Heart left ventricle (tissue), 16 donors: ENCODE data around the gene DEUP1. TPM values are rescaled to one million over a fixed set of nuclear protein-coding genes. Genes with fewer than 3 reads are reported as not detected.

ENCODE experiments used
- ATAC-seq, 4 donors: fragments of 200-7000 bp; cut with Tn5 transposase; one replicate each; pipeline ENCODE4 v1.9.1; 2020 to 2022; ENCODE audit warnings: moderate library complexity in 4 of 4, mild to moderate bottlenecking in 3 of 4, moderate number of reproducible peaks in 1 of 4
- DNase-seq, 5 donors: peaks; one replicate each; pipeline ENCODE4 v3.0.0-alpha.2; 2020
- H3K27ac ChIP-seq, 12 donors: fragments of 200-600 bp; sonication (generic) in 4 of 12; one replicate each; pipeline versions ENCODE4 v1.5.0 to v1.8.0; 2016 to 2022; ENCODE audit warnings: mild to moderate bottlenecking in 2 of 12
- H3K27me3 ChIP-seq, 9 donors: fragments of 200-600 bp; sonication (generic) in 2 of 9; one replicate each; pipeline versions ENCODE4 v1.5.1 to v1.8.0; 2016 to 2022; ENCODE audit warnings: mild to moderate bottlenecking in 3 of 9
- H3K36me3 ChIP-seq, 9 donors: fragments of 200-600 bp; sonication (generic) in 2 of 9; one replicate each; pipeline versions ENCODE4 v1.5.0 to v1.8.0; 2018 to 2022; ENCODE audit warnings: mild to moderate bottlenecking in 2 of 9
- H3K4me1 ChIP-seq, 12 donors: fragments of 200-600 bp; sonication (generic) in 4 of 12; one replicate each; pipeline versions ENCODE4 v1.5.0 to v1.8.0; 2016 to 2022; ENCODE audit warnings: mild to moderate bottlenecking in 3 of 12
- H3K4me3 ChIP-seq, 12 donors: fragments of 200-600 bp; sonication (generic) in 4 of 12; one replicate each; pipeline versions ENCODE4 v1.5.0 to v1.8.0; 2017 to 2022; ENCODE audit warnings: mild to moderate bottlenecking in 9 of 12, moderate library complexity in 4 of 12
- H3K9me3 ChIP-seq, 12 donors: fragments of 200-600 bp; sonication (generic) in 4 of 12; one replicate each; pipeline versions ENCODE4 v1.5.0 to v1.8.0; 2016 to 2022; ENCODE audit warnings: mild to moderate bottlenecking in 1 of 12
- POLR2A ChIP-seq, 2 donors: fragments of 450-650 bp; IDR thresholded peaks; one replicate each; pipeline ENCODE4 v1.6.1; 2017; ENCODE audit warnings: antibody characterized with exemption in 2 of 2, mild to moderate bottlenecking in 2 of 2, moderate library complexity in 2 of 2
- WGBS, 4 donors: extraction: QIAGEN DNeasy Blood & Tissue Kit in 2 of 4; methylation state at CpG; one replicate each; pipeline versions ENCODE4 v1.1.5 to v1.1.7; 2013 to 2018; 5-methylcytosine and 5-hydroxymethylcytosine counted together
- intact Hi-C, 10 donors: fragments of 100-400 bp; cut with DNase I; formaldehyde crosslinking; loops; one replicate each; pipeline versions ENCODE4 v1.11.1 to v1.14.2; 2022
- polyA plus RNA-seq, 2 donors: library from polyadenylated mRNA; stranded (reverse); fragments of 200-250 nt; gene quantifications; one replicate each; pipeline ENCODE4 v1.2.3, GENCODE V29; 2013
- total RNA-seq, 9 donors: library from RNA; depleted of rRNA in 2 of 9; stranded (reverse); fragments of >200 nt in 2 of 9; fragmentation: NEBNext Ultra II Directional in 3 of 9; extraction: Animal tissue kit (Norgen Biotek cat#: 25700) in 3 of 9; gene quantifications; one replicate each; pipeline versions ENCODE4 v1.1.0 to v1.2.4, GENCODE V29; 2016 to 2023
- TF ChIP-seq, protein P1 (sequence below), 12 donors: fragments of 200-600 bp; sonication (generic) in 4 of 12; IDR thresholded peaks; one replicate each; pipeline versions ENCODE4 v1.5.0 to v1.8.0; 2018 to 2022; ENCODE audit warnings: antibody characterized with exemption in 12 of 12, mild to moderate bottlenecking in 5 of 12
- donor health status: ischemic (EF 13 %, LVEDD 7.1; RV severe dilation, severe dysfunction).
- donor health status: healthy with polysubstance abuse.
- donor health status: DM: no; HTN: yes; CAD: no.
- donor health status: DM: no; HTN: no; CAD: no.
- donor health status: ischemic (EF 25% LVEDD 6.9; RV normal size, moderate dysfunction).
- donor health status: ischemic (EF 25% LVEDD 5.7; RV mildly dilated, moderate dysfunction).
- donor health status: healthy.
- donor health status: DM: yes; HTN: yes; CAD: no.
- donor health status: ischemic (EF 35%, LVEDD 5.7; RV mildly dilated, moderate dysfunction).
- donor health status: nonischemic (EF 11% LVEDD 7.7; RV severe dilation, severe dysfunction).
- donor health status: DM: yes; HTN: yes; CAD: no.
- donor health status: PGD.
- donor health status: ischemic (EF 29% LVEDD 5.4; RV normal size, mild dysfunction).
- donor health status: nonischemic (EF 23%, LVEDD 6.1; RV moderate dilation, normal function).

Gene DEUP1
- total and polyA plus RNA-seq, 11 donors, result not detected

DNA sequence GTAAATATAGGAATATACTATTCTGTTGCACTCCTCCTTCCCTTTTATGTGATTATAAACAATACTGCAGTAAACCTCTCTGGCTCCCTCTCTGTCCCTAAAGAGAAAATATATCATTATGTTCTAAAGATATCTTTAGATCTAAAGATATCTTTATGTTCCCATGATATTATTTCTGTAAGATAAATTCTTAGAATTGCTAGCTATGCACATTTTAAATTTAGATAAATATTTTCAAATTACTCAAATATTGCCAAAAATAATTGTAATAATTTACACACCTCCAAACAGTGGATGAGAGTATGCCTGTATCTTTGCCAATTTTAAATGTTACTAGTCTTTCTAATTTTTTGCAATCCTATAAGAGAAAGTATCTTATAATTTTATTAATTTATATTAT lies 10.3 kb upstream of the DEUP1 start:
- no peaks in the 10 kb centered on the region for H3K4me1 ChIP-seq
- H3K27me3 ChIP-seq, result no peaks in the 10 kb centered on the region
- H3K4me3 ChIP-seq, result no peak overlapping the region
- TF ChIP-seq, protein P1, sequence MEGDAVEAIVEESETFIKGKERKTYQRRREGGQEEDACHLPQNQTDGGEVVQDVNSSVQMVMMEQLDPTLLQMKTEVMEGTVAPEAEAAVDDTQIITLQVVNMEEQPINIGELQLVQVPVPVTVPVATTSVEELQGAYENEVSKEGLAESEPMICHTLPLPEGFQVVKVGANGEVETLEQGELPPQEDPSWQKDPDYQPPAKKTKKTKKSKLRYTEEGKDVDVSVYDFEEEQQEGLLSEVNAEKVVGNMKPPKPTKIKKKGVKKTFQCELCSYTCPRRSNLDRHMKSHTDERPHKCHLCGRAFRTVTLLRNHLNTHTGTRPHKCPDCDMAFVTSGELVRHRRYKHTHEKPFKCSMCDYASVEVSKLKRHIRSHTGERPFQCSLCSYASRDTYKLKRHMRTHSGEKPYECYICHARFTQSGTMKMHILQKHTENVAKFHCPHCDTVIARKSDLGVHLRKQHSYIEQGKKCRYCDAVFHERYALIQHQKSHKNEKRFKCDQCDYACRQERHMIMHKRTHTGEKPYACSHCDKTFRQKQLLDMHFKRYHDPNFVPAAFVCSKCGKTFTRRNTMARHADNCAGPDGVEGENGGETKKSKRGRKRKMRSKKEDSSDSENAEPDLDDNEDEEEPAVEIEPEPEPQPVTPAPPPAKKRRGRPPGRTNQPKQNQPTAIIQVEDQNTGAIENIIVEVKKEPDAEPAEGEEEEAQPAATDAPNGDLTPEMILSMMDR (IDR thresholded peaks at IDR 0.05), result no peak
- no peak for TF ChIP-seq POLR2A (IDR thresholded peaks at IDR 0.05)
- no peak for DNase-seq
- H3K27ac ChIP-seq, result no peak overlapping the region
- peaks cover 0 to 21% (median 4%) of the 10 kb centered on the region in 12 donors for H3K9me3 ChIP-seq
- ATAC-seq, result no peak
- H3K36me3 ChIP-seq, result no peaks in the 10 kb centered on the region
- intact Hi-C loops, result no loop called here

DNA sequence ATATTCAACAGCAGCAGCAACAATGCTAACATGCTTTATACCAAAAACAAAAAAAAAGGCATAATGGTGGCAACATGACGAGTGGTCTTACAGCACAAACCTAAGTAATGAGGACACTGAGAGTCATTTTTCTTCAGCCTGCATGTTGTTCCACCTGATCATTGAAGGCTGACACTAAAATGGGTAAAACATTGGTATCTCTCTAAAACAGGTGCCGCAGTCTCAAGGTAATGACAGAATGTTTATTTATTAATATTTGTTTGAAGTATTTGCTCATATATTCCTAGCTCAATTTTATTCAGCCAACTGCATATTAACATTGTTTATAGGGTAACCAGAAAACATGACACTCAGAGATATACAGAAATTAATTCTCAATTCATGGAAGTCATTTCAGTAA lies 8.3 kb upstream of the DEUP1 start:
- WGBS, 4 donors, result 87 to 91% (median 89%) methylated on average over 2 of the region's 2 CpGs
- Histone ChIP-seq H3K4me3 (no peak overlapping the region), H3K27me3 (no peaks in the 10 kb centered on the region), H3K27ac (no peak overlapping the region), H3K36me3 (no peaks in the 10 kb centered on the region), H3K9me3 (peaks cover 0 to 17% (median 4%) of the 10 kb centered on the region in 12 donors), H3K4me1 (no peaks in the 10 kb centered on the region)
- TF ChIP-seq, protein P1 (IDR thresholded peaks at IDR 0.05), result no peak
- no peak for TF ChIP-seq POLR2A (IDR thresholded peaks at IDR 0.05)
- DNase-seq (no peak), ATAC-seq (no peak)
- intact Hi-C loops, result no loop called here

DNA sequence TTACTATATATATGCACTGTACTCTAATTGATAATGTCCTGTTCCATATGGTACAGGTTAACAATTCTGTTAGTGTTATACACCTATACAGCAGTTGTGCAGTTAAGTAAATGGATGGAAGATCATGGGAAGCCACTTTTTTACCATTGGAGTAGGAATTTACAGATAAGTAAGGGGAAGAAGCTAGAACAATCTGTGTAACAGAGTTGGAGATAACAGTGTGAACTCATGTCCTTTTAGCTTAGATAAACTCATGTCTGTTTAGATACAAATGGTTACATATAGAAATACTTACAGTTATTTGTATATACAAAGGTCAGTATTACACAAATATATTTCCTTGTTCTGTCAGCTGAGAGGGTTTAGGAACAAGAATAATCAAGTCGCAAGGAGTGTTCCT lies 6.8 kb upstream of the DEUP1 start:
- intact Hi-C loops, result no loop called here
- Histone ChIP-seq H3K36me3 (no peaks in the 10 kb centered on the region), H3K27ac (no peak overlapping the region), H3K4me3 (no peak overlapping the region), H3K27me3 (no peaks in the 10 kb centered on the region), H3K4me1 (no peaks in the 10 kb centered on the region), H3K9me3 (peaks cover 0 to 12% (median 4%) of the 10 kb centered on the region in 12 donors)
- TF ChIP-seq, protein P1 (IDR thresholded peaks at IDR 0.05), result no peak
- no peak for TF ChIP-seq POLR2A (IDR thresholded peaks at IDR 0.05)
- ATAC-seq (no peak), DNase-seq (no peak)
- 83 to 96% (median 90%) methylated on average over 1 of the region's 1 CpG for WGBS, 4 donors

DNA sequence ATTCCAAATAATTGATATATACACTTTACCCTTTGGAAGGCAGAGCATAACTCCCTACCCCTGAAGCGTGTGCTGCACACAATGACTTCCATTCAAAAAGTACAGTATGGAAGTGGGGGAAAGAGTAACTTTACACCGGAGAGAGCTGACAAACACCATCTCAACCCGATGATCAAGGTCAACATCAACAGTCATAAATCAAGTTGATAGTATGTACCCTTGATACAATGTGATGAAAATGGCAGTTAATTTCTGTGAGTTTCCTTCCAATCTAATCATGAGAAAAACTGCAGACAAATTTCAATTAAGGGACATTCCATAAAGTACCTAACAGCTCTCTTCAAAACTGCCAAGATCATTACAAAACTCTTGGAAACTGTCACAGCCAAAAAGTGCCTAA lies 6.0 kb upstream of the DEUP1 start:
- Histone ChIP-seq H3K36me3 (no peaks in the 10 kb centered on the region), H3K4me3 (no peak overlapping the region), H3K27me3 (peaks cover 0 to 3% (median 0%) of the 10 kb centered on the region in 9 donors), H3K9me3 (peaks cover 0 to 6% (median under 1%) of the 10 kb centered on the region in 12 donors), H3K27ac (no peak overlapping the region), H3K4me1 (no peaks in the 10 kb centered on the region)
- 75 to 85% (median 79%) methylated on average over 3 of the region's 3 CpGs for WGBS, 4 donors
- no peak for ATAC-seq
- DNase-seq, result no peak
- no peak for TF ChIP-seq POLR2A (IDR thresholded peaks at IDR 0.05)
- TF ChIP-seq, protein P1 (IDR thresholded peaks at IDR 0.05), result no peak
- intact Hi-C loops, result no loop called here
